ENCODE measurements around the gene SYNGAP1. TPM values are rescaled to one million over a fixed set of nuclear protein-coding genes. Genes with fewer than 3 reads are reported as not detected.

The SYNGAP1 gene
- total RNA-seq: 27.7 TPM

DNA sequence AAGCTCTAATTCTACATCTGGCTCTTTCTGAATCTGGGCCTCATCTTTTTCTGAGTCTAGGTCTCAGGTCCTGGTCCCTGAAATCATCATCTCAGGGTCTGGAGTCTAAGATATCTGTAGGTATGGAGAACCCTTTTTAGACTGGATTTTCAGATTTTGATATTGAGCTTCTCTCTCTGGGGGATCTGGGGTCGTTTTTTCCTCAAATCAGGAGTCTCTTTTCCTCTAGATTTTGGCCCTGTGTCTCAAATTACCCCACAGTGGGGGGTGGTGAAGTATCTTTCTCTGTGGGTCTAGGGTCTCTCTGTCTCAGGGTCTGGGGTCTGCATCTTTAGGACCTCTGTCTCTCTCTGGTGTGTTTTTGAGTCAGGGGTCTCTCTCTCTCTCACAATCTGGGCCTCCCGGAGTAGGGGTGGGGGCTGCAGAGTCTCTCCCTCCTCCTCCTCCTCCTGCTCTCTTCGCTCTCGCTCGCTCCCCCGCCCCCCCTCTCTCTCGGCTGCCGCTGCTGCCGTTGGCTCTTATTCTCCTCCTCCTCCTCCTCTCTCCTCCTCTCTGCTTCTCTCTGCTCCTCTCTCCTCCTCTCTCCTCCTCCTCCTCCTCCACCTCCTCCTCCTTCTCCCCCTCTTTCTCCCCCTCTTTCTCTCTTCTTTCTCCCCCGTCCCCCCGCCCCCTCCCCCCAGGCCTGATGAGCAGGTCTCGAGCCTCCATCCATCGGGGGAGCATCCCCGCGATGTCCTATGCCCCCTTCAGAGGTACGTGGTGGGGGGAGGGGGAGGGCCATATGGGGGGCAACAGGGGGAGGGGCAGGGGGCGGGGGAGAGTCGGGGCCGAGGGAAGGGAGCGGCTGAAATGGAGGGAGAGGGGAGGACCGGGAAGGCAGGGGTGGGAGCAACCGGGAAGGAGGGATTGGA is at the start of gene SYNGAP1:
TSS of gene SYNGAP1 (plus strand) at position 486 of the 911 bp plus-strand sequence. CDS start at position 686, 200 bp downstream.

DNA sequence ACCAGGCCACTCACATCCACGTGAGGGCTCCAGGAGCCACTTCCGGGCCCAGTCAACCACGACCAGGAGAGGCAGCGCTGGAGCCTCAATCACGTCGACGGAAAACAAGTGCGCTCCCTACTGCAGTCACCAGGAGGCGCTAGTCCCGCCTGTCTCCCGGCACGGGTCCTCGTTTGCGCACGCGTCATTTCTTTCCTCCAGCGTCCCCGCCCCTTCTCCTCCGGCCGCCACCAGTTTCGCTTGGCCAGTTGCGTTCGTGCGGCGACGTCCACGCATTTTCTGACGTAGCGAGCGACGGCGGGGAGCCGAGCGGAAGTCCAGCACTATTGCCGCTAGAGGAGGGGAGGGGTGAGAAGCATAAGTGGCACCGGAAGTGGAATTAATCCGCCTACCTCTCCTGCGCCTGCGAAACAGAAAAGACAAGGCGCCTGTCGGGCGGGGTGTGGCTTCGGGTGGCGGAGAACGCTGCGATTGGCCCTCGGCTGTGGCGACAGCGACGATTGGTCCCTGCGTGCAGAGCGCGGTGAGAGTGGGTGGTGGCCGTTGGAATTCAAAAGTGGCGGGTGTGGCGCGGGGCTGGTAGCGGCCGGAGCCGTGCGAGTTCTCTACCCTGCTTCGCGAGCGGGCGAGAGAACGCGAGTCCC is 28.5 kb upstream of the SYNGAP1 start, which contains the start of gene KIFC1:
TSS of gene KIFC1 (plus strand) at position 546 of the 644 bp plus-strand sequence. CDS start 163 bp downstream, outside the sequence.

DNA sequence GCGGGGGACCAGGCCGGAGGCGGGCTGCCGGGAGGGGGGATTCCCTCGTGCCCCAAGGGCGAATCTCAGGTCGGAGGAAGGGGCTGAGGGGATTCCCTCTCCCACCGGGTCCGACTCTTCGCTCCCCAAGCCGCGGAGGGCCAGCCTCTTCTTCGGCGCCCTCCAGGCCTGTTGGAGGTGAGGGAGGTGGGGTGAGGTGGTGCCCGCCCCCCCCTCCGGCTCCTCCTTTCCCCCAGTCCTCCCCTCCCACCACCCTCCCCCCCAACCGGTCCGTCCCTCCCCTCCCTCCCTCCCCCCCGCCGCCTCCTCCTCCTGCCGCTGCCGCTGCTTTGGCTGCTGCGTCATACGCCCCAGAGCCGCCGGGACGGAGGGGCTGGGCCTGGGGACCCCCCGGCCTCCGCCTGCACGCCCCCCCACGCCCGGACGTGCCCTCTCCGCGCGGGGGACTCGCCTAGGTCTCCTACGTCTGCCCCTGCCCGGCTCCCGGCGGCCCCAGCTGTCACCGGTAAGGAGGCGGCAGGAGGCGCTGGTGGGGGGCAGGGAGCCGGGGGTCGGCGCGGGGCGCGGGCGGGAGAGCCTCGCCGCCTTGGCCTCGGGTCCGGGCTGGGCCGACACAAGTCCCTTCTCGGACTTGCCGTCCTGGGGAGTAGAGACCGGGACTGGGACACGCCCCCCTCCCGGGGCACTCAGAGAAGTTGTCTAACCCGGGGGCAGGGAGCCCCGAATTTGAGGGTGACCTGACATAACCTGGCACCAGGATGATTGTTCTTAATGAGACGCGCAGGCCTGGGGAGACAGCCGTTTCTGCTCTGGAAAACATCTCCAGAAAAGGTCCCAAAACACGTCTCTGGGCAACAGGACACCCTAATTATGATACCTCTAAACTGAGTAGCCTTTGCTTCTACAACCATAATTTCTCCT is 8.9 kb upstream of the SYNGAP1 start, which contains the start of gene PHF1:
TSS of gene PHF1 (plus strand) at position 304 of the 921 bp plus-strand sequence. CDS start 1,250 bp downstream, outside the sequence.

DNA sequence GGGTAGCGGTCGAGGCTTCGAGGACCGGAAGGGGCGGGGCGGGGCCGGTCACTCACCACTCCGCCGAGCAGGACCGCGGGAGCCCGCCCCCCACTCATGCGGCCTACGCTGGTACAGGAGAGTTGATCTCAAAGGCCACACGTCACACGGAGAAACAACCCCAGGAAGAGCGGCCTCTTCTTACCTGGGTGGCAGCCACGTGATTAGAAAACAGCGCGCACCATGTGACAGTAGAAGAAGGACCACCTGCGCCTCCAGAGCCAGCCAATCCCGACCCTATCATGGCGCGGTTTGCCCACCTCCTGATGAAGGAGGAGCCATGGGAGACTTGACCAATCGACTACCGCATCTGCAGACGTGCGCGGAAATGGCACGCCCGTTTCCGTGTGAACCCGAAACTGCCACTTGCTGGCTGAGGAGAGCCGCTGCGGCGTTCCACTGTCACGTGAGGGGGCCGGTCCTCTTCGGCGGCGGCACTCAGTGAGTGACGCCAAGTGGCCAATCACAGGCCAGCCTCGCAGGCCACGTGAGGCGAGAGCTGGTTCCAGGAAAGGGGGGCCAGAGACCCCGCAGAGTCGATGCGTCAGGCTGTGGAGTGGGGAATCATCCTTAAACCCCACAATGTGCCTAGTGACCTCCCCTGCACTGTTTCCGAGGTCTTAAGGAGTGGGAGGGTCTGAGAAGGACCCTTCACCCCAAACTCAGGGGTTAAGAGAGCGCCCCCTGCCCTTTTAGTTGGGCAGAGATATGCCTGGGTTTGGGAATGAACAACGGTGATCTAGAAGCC is 1.8 kb upstream of the SYNGAP1 start, which contains the start of gene CUTA:
TSS of gene CUTA (minus strand) at position 205 of the 787 bp plus-strand sequence. CDS start at position 98, 107 bp downstream.

DNA sequence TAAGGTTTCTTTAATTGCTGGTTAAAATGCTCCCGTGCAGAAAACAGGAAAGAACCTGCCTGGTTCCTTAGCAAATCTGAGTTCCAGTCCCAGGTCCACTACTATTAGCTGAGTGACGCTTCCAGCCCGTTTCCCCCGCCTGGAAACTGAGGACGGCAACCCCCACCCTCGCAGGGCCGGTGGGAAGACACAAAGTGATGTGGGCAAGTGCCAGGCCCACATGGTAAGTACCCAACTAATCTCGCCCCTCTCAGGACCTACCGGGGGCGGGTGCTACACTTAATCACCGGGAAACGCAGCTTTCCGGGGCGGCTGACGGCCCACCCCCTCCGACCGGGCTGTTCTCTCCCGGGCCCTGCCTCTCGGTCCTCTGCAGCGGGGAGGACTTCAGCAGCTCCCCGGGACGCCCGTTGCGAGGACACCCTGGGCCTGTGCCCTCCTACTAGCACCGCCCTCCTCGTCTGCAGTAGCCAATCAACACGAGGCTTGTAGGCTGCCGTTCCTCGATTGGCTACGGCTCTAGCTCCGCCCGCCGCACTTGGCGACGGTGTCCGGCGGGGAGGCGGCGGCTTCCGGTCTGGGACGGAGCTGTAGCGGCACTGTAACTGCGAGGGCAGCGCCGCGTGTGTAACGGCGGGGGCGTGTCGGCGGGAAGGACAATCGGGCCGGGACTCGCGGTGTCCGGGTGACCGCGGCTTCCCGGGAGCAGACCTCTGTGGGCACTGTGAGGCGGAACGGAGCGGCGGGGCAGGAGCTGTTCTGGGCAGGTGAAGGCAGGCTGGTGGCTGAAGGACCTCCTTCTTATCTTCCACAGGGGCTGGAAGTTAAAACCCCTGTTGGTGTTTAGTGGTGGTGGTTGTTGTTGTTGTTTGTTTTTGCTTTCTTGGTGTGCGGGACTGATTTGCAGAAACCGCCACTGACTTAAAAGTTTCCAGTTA is 34.4 kb downstream of the SYNGAP1 start, which contains the start of gene ZBTB9:
TSS of gene ZBTB9 (plus strand) at position 568 of the 938 bp plus-strand sequence. CDS start 525 bp downstream, outside the sequence.

Small RNA genes lying within 50 kb of the gene (small RNA-seq; reads per million reads assigned to genes)
- gene RPL35AP4: not detected
- not detected for gene ZBTB9

Other genes starting within 250 kb of the SYNGAP1 start
- gene COL11A2, start 227.6 kb upstream of the SYNGAP1 start, total RNA-seq: 2.3 TPM
- 27.0 TPM for gene RXRB, start 219.4 kb upstream of the SYNGAP1 start, total RNA-seq
- 53.1 TPM for gene SLC39A7, start 219.2 kb upstream of the SYNGAP1 start, total RNA-seq
- 2.5 TPM for gene HSD17B8, start 215.4 kb upstream of the SYNGAP1 start, total RNA-seq
- gene RING1, start 211.6 kb upstream of the SYNGAP1 start, total RNA-seq: 24.2 TPM
- gene VPS52, start 148.2 kb upstream of the SYNGAP1 start, total RNA-seq: 34.8 TPM
- 2,657 TPM for gene RPS18, start 148.0 kb upstream of the SYNGAP1 start, total RNA-seq
- 7.8 TPM for gene B3GALT4, start 142.9 kb upstream of the SYNGAP1 start, total RNA-seq
- 35.3 TPM for gene WDR46, start 130.8 kb upstream of the SYNGAP1 start, total RNA-seq
- gene PFDN6, start 130.5 kb upstream of the SYNGAP1 start, total RNA-seq: 36.7 TPM
- 34.4 TPM for gene RGL2, start 121.1 kb upstream of the SYNGAP1 start, total RNA-seq
- gene TAPBP, start 106.0 kb upstream of the SYNGAP1 start, total RNA-seq: 41.5 TPM
- gene ZBTB22, start 102.3 kb upstream of the SYNGAP1 start, total RNA-seq: 25.6 TPM
- 22.4 TPM for gene DAXX, start 97.1 kb upstream of the SYNGAP1 start, total RNA-seq
- 5.8 TPM for gene KIFC1, start 28.2 kb upstream of the SYNGAP1 start, total RNA-seq
- gene PHF1, start 9.1 kb upstream of the SYNGAP1 start, total RNA-seq: 28.6 TPM
- gene CUTA, start 2.0 kb upstream of the SYNGAP1 start, total RNA-seq: 113 TPM
- gene ZBTB9, start 34.5 kb downstream of the SYNGAP1 start, total RNA-seq: 10.6 TPM
- gene BAK1, start 160.2 kb downstream of the SYNGAP1 start, total RNA-seq: 6.9 TPM
- gene ITPR3, start 201.3 kb downstream of the SYNGAP1 start, total RNA-seq: 1.8 TPM

All from diencephalon (tissue), 1 donor.